Panc1 (cell line): ENCODE results near the gene FMOD. TPM values are rescaled to one million over a fixed set of nuclear protein-coding genes. Genes with fewer than 3 reads are reported as not detected.

Source experiments
- ATAC-seq: fragments of 200-7000 bp; cut with Tn5 transposase; 2 replicates; pipeline ENCODE4 v1.9.1; 2020; ENCODE audit warnings: mild to moderate bottlenecking, moderate library complexity
- BruUV-seq: library from RNA; stranded (reverse); fragments of 400-500 nt; replicated peaks from 2 replicates; lab custom pipeline; 2021; lab: Mats Ljungman, UMichigan
- CTCF ChIA-PET: fragments of 300-600 bp; sonication (Branson Sonifier 250); formaldehyde crosslinking; loops from one replicate; lab custom pipeline; 2022; ENCODE audit warnings: antibody characterized with exemption; lab: Charles Lee
- POLR2A ChIA-PET: fragments of 300-600 bp; sonication (Branson Sonifier 250); formaldehyde crosslinking; loops from one replicate; lab custom pipeline; 2022; ENCODE audit warnings: antibody characterized with exemption; lab: Charles Lee
- DNase-seq: peaks from one replicate; pipeline ENCODE4 v3.0.0-alpha.2; 2010; ENCODE audit warnings: low read depth, low spot score
- H3K27ac ChIP-seq: 2 replicates; pipeline ENCODE4 v1.5.1; 2011; ENCODE audit warnings: mild to moderate bottlenecking, low read length, inconsistent platforms
- H3K27me3 ChIP-seq: fragments of 200-500 bp; sonication (Bioruptor generic); 2 replicates; pipeline ENCODE4 v1.6.0; 2014; ENCODE audit warnings: low read length, inconsistent platforms; ENCODE audit not compliant: control insufficient read depth, insufficient read depth
- H3K36me3 ChIP-seq: fragments of 200-500 bp; sonication (Bioruptor generic); 2 replicates; pipeline ENCODE4 v1.5.1; 2014; ENCODE audit warnings: inconsistent platforms, mild to moderate bottlenecking, low read length, moderate library complexity; ENCODE audit not compliant: control insufficient read depth, insufficient read depth
- H3K4me1 ChIP-seq: 2 replicates; pipeline ENCODE4 v1.5.1; 2011; ENCODE audit warnings: inconsistent platforms, mild to moderate bottlenecking, low read length, moderate library complexity; ENCODE audit not compliant: control insufficient read depth, insufficient read depth
- H3K4me3 ChIP-seq, 2 experiments: 2 replicates each; pipeline ENCODE4 v1.5.1; 2011 to 2012; ENCODE audit warnings: low read depth in 2 of 2, low read length in 2 of 2, mild to moderate bottlenecking in 2 of 2, inconsistent platforms in 1 of 2, moderate library complexity in 1 of 2
- H3K9me3 ChIP-seq: fragments of 200-500 bp; sonication (Bioruptor generic); 2 replicates; pipeline ENCODE4 v1.5.1; 2014; ENCODE audit warnings: low read depth, mild to moderate bottlenecking, inconsistent platforms, low read length, moderate library complexity; ENCODE audit not compliant: control insufficient read depth, insufficient read depth
- POLR2AphosphoS5 ChIP-seq: IDR thresholded peaks from 2 replicates; pipeline ENCODE4 v1.6.1; 2012; ENCODE audit warnings: mild to moderate bottlenecking, low read depth, low read length, moderate library complexity
- SIN3A ChIP-seq: IDR thresholded peaks from 2 replicates; pipeline ENCODE4 v1.6.1; 2012; ENCODE audit warnings: low read depth, mild to moderate bottlenecking, low read length, moderate library complexity, borderline replicate concordance; ENCODE audit not compliant: insufficient read depth
- TCF7L2 ChIP-seq: IDR thresholded peaks from 2 replicates; pipeline ENCODE4 v1.6.1; 2011; ENCODE audit warnings: mild to moderate bottlenecking, low read depth, low read length, inconsistent platforms
- in situ Hi-C: cut with HindIII; loops from 2 replicates; pipeline ENCODE4 v1.10.0; 2016; ENCODE audit warnings: low sequenced_read_pairs, low pct_unique_long_range_greater_than_20kb
- intact Hi-C: fragments of 100-400 bp; cut with micrococcal nuclease; formaldehyde crosslinking; loops from one replicate; pipeline ENCODE4 v1.10.0; 2022; ENCODE audit not compliant: unreplicated experiment
- total RNA-seq: library from RNA; stranded (reverse); gene quantifications from one replicate; pipeline ENCODE4 v1.2.1, GENCODE V29; 2021; ENCODE audit not compliant: unreplicated experiment
- TF ChIP-seq, protein P1 (sequence below), 2 experiments: IDR thresholded peaks; 2 replicates each; pipeline ENCODE4 v1.6.1; 2011 to 2012; ENCODE audit warnings: low read depth in 2 of 2, control low read depth in 1 of 2, low read length in 1 of 2, mild to moderate bottlenecking in 1 of 2, moderate library complexity in 1 of 2; ENCODE audit not compliant: insufficient read depth in 1 of 2
- TF ChIP-seq, protein P2 (sequence below): fragments of 450-650 bp; IDR thresholded peaks from 2 replicates; pipeline ENCODE4 v1.5.1; 2017; ENCODE audit warnings: mild to moderate bottlenecking

Gene FMOD
- total RNA-seq, 1 experiment from 2014 or later = not detected

DNA sequence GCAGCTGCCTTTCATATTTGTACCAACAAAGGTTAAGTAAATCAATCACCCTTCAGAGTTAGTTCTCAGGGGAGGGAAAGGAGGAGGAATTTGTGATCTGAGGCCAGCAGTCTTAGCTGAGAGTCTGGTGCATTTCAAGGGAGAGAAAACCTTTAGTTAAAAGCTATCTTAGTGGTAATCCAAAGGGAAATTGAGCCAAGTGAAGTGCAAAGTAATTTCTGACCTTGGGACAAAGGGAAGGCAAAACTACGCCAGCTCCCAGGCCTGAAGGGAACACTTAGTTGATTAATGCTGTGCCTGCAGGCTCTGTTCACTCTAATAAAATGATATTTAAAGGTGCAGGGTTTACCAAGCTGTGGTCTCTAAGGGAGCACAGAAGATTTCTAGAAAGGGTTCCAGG lies 23.1 kb upstream of the FMOD start:
- no TSS peak for BruUV-seq
- Histone ChIP-seq H3K4me3 (no peak overlapping the region), H3K36me3 (no peaks in the 10 kb centered on the region), H3K9me3 (no peaks in the 10 kb centered on the region), H3K27ac (no peak overlapping the region), H3K4me1 (no peaks in the 10 kb centered on the region), H3K27me3 (no peaks in the 10 kb centered on the region; the same call in 1 of the 2 replicates)
- intact Hi-C loops = no loop called here
- ATAC-seq (no peak), DNase-seq (no peak)
- ChIA-PET CTCF (no interaction called here), POLR2A (no interaction called here)
- in situ Hi-C loops = no loop called here
- TF ChIP-seq, protein P1, sequence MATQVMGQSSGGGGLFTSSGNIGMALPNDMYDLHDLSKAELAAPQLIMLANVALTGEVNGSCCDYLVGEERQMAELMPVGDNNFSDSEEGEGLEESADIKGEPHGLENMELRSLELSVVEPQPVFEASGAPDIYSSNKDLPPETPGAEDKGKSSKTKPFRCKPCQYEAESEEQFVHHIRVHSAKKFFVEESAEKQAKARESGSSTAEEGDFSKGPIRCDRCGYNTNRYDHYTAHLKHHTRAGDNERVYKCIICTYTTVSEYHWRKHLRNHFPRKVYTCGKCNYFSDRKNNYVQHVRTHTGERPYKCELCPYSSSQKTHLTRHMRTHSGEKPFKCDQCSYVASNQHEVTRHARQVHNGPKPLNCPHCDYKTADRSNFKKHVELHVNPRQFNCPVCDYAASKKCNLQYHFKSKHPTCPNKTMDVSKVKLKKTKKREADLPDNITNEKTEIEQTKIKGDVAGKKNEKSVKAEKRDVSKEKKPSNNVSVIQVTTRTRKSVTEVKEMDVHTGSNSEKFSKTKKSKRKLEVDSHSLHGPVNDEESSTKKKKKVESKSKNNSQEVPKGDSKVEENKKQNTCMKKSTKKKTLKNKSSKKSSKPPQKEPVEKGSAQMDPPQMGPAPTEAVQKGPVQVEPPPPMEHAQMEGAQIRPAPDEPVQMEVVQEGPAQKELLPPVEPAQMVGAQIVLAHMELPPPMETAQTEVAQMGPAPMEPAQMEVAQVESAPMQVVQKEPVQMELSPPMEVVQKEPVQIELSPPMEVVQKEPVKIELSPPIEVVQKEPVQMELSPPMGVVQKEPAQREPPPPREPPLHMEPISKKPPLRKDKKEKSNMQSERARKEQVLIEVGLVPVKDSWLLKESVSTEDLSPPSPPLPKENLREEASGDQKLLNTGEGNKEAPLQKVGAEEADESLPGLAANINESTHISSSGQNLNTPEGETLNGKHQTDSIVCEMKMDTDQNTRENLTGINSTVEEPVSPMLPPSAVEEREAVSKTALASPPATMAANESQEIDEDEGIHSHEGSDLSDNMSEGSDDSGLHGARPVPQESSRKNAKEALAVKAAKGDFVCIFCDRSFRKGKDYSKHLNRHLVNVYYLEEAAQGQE (IDR thresholded peaks at IDR 0.05; ENCODE audit: insufficient read depth in 1 of 2, low read depth in 2 of 2, low read length in 1 of 2) = no peak
- TF ChIP-seq POLR2AphosphoS5 (no peak), TCF7L2 (no peak), SIN3A (no peak)
- TF ChIP-seq, protein P2, sequence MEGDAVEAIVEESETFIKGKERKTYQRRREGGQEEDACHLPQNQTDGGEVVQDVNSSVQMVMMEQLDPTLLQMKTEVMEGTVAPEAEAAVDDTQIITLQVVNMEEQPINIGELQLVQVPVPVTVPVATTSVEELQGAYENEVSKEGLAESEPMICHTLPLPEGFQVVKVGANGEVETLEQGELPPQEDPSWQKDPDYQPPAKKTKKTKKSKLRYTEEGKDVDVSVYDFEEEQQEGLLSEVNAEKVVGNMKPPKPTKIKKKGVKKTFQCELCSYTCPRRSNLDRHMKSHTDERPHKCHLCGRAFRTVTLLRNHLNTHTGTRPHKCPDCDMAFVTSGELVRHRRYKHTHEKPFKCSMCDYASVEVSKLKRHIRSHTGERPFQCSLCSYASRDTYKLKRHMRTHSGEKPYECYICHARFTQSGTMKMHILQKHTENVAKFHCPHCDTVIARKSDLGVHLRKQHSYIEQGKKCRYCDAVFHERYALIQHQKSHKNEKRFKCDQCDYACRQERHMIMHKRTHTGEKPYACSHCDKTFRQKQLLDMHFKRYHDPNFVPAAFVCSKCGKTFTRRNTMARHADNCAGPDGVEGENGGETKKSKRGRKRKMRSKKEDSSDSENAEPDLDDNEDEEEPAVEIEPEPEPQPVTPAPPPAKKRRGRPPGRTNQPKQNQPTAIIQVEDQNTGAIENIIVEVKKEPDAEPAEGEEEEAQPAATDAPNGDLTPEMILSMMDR = no peak

DNA sequence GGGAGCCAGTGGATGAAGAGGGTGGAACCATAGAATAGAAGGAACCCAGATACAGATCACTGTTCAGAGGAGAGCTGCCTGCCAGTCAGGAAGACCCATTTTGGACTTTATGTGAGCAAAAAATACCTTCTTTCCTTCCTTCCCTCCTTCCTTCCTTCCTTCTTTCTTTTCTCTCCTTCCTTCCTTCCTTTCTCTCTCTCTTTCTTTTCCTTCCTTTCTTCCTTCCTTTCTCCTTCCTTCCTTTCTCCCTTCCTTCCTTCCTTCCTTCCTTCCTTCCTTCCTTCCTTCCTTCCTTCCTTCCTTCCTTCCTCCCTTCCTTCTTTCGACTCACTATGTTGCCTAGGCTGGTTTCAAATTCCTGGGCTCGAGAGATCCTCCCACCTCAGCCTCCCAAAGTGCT lies 22.1 kb upstream of the FMOD start:
- no TSS peak for BruUV-seq
- no peak overlapping the region for H3K4me3 ChIP-seq
- DNase-seq (no peak), ATAC-seq (no peak)
- ChIA-PET CTCF (no interaction called here), POLR2A (no interaction called here)
- intact Hi-C loops = no loop called here
- no peaks in the 10 kb centered on the region for H3K4me1 ChIP-seq
- no peaks in the 10 kb centered on the region for H3K9me3 ChIP-seq
- no peaks in the 10 kb centered on the region for H3K36me3 ChIP-seq
- in situ Hi-C loops = no loop called here
- no peak overlapping the region for H3K27ac ChIP-seq
- no peak for TF ChIP-seq TCF7L2
- TF ChIP-seq, protein P2 = no peak
- no peak for TF ChIP-seq POLR2AphosphoS5
- no peak for TF ChIP-seq SIN3A
- TF ChIP-seq, protein P1 (IDR thresholded peaks at IDR 0.05; ENCODE audit: insufficient read depth in 1 of 2, low read depth in 2 of 2, low read length in 1 of 2) = no peak
- H3K27me3 ChIP-seq = no peaks in the 10 kb centered on the region; the same call in 1 of the 2 replicates
